Measurements from ENCODE around the gene ADD2. TPM values are rescaled to one million over a fixed set of nuclear protein-coding genes. Genes with fewer than 3 reads are reported as not detected.

Gene ADD2
- total and polyA plus RNA-seq, 2 donors (not counting 1 experiment from before 2014, with no cell fraction given), result 15.9 to 21.7 TPM

DNA sequence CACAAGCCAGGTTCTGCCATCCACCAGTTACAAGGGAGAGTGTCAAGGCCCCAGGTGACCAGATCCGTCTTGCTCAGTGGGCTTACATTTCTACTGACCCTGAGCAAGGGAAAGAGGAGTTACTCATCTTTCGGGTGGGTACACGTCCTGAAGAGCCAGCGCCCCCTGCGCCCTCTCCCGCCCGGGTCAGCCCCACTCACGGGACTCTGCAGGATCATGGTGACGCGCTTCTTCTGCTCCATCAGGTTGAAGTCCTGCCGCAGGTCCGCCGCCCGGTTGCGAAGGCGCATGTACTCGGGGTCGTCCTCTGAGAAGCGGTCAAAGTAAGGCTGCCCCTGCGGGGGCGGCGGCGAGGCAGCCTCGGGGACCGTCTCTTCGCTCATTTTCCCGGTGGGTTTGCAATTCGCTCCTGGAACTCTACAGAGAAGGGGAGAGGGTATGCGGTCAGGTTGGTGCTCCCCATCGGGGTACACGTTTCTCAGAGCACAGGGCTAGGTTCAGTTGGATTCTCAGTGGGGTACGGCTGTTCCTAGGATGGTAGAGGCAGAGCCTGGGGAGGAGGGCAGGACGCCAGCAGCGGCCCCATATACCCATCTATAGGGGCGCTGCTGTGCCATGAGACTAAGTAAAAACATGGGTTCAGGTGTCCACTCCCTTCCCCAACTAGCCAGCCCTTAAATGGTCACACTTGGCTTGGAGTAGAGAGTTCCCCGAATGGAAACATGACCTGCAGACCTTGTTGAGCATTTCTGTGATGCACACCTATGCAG lies 61.8 kb downstream of the ADD2 start:
- H3K4me2 ChIP-seq (replicated peaks; ENCODE audit: low read depth, low read length, poor library complexity, severe bottlenecking), result no peak overlapping the region
- ATAC-seq (ENCODE audit: low read depth) (no peak), DNase-seq (no peak)
- no peaks in the 10 kb centered on the region for H3K27me3 ChIP-seq (replicated peaks in 1 of 4; ENCODE audit: control extremely low read depth in 1 of 4, control insufficient read depth in 3 of 4, insufficient read depth in 4 of 4, low read length in 3 of 4)
- H3K27ac ChIP-seq (ENCODE audit: low read length in 2 of 2), result no peak overlapping the region
- peaks cover 0 to 16% of the 10 kb centered on the region in 2 experiments for H3K36me3 ChIP-seq (replicated peaks in 1 of 2; ENCODE audit: control extremely low read depth in 1 of 2, control insufficient read depth in 1 of 2, extremely low read depth in 1 of 2, insufficient read depth in 2 of 2, low read length in 1 of 2)
- no peak overlapping the region for H3K9ac ChIP-seq (ENCODE audit: low read length)
- no peak overlapping the region for H3K4me3 Mint-ChIP-seq
- no peaks in the 10 kb centered on the region for H3K9me3 ChIP-seq (ENCODE audit: control extremely low read depth in 1 of 3, control insufficient read depth in 2 of 3, insufficient read depth in 1 of 3, low read length in 2 of 3)
- CTCF ChIA-PET, result interaction anchor here (2.0 kb wide), 1 partner anchor 62 kb away, joined by 4 read pairs; the partner anchor contains the start of gene ADD2
- H3K4me1 ChIP-seq (ENCODE audit: control insufficient read depth in 2 of 2, insufficient read depth in 2 of 2, low read length in 2 of 2), result no peaks in the 10 kb centered on the region
- H2AFZ ChIP-seq (ENCODE audit: insufficient read depth, low read depth, low read length, poor library complexity, severe bottlenecking), result no peak overlapping the region
- POLR2A ChIA-PET, result no interaction called here
- 97% methylated on average over 36 of the region's 36 CpGs for WGBS (ENCODE audit: insufficient coverage)
- no peaks in the 10 kb centered on the region for H4K20me1 ChIP-seq (ENCODE audit: control insufficient read depth, insufficient read depth, low read length, poor library complexity, severe bottlenecking)
- H3K9me3 Mint-ChIP-seq (ENCODE audit: insufficient read depth), result no peaks in the 10 kb centered on the region
- no peaks in the 10 kb centered on the region for H3K79me2 ChIP-seq (ENCODE audit: control insufficient read depth, insufficient read depth, low read length)
- H3K27ac Mint-ChIP-seq, result no peak overlapping the region
- intact Hi-C loops (cut with micrococcal nuclease), result no loop called here
- TF ChIP-seq, protein P1, sequence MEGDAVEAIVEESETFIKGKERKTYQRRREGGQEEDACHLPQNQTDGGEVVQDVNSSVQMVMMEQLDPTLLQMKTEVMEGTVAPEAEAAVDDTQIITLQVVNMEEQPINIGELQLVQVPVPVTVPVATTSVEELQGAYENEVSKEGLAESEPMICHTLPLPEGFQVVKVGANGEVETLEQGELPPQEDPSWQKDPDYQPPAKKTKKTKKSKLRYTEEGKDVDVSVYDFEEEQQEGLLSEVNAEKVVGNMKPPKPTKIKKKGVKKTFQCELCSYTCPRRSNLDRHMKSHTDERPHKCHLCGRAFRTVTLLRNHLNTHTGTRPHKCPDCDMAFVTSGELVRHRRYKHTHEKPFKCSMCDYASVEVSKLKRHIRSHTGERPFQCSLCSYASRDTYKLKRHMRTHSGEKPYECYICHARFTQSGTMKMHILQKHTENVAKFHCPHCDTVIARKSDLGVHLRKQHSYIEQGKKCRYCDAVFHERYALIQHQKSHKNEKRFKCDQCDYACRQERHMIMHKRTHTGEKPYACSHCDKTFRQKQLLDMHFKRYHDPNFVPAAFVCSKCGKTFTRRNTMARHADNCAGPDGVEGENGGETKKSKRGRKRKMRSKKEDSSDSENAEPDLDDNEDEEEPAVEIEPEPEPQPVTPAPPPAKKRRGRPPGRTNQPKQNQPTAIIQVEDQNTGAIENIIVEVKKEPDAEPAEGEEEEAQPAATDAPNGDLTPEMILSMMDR (IDR thresholded peaks at IDR 0.05), result no peak
- no peak for TF ChIP-seq EZH2 (IDR thresholded peaks at IDR 0.05; ENCODE audit: borderline replicate concordance, insufficient read depth, low read depth, low read length, poor library complexity, severe bottlenecking)
- H3K27me3 Mint-ChIP-seq, result no peaks in the 10 kb centered on the region
- no peak overlapping the region for H3K4me3 ChIP-seq (ENCODE audit: control extremely low read depth in 1 of 5, extremely low read depth in 1 of 5, insufficient read depth in 1 of 5, low read depth in 2 of 5, low read length in 4 of 5)
- H3K4me1 Mint-ChIP-seq, result no peaks in the 10 kb centered on the region

DNA sequence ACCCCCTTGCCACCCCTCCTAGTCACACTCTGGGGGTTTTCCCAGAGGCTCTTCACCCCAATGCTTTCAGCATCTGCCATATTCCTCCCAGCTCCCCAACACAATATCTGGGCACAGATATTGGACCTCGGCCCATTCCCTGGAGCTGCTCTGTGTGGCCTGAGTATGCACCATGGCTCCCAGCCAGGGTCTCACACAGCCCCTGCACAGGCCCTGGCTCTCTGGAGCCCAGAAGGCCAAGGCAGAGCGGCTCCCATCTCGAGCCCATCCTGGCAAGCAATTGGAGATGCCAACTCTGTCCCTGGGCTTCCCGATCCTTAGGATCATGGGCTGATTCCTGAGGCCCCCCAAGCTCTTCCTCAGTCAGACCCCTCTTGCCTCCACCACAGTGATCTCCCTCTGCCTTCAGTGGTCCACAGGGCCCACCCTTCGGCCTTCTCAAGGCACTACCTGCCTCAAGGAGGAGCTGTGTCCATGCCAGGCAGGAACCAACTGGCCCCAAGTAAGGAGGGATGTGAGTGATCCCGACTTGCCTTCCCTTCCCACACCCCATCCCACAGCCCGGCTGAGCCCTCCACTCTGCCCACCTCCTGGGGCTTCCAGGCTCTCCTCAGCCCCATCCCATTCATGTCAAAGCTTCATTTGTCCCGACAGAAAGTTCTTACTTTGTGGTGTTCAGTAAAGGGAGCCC lies 62.7 kb downstream of the ADD2 start:
- DNase-seq (no peak), ATAC-seq (ENCODE audit: low read depth) (no peak)
- Histone ChIP-seq H3K9me3 (ENCODE audit: control extremely low read depth in 1 of 3, control insufficient read depth in 2 of 3, insufficient read depth in 1 of 3, low read length in 2 of 3) (no peaks in the 10 kb centered on the region), H3K27me3 (replicated peaks in 1 of 4; ENCODE audit: control extremely low read depth in 1 of 4, control insufficient read depth in 3 of 4, insufficient read depth in 4 of 4, low read length in 3 of 4) (no peaks in the 10 kb centered on the region), H3K27ac (ENCODE audit: low read length in 2 of 2) (no peak overlapping the region), H3K36me3 (replicated peaks in 1 of 2; ENCODE audit: control extremely low read depth in 1 of 2, control insufficient read depth in 1 of 2, extremely low read depth in 1 of 2, insufficient read depth in 2 of 2, low read length in 1 of 2) (peaks cover 0 to 15% of the 10 kb centered on the region in 2 experiments), H3K4me3 (ENCODE audit: control extremely low read depth in 1 of 5, extremely low read depth in 1 of 5, insufficient read depth in 1 of 5, low read depth in 2 of 5, low read length in 4 of 5) (no peak overlapping the region), H4K20me1 (ENCODE audit: control insufficient read depth, insufficient read depth, low read length, poor library complexity, severe bottlenecking) (no peaks in the 10 kb centered on the region), H3K4me2 (replicated peaks; ENCODE audit: low read depth, low read length, poor library complexity, severe bottlenecking) (no peak overlapping the region), H2AFZ (ENCODE audit: insufficient read depth, low read depth, low read length, poor library complexity, severe bottlenecking) (no peak overlapping the region), H3K9ac (ENCODE audit: low read length) (no peak overlapping the region), H3K4me1 (ENCODE audit: control insufficient read depth in 2 of 2, insufficient read depth in 2 of 2, low read length in 2 of 2) (no peaks in the 10 kb centered on the region), H3K79me2 (ENCODE audit: control insufficient read depth, insufficient read depth, low read length) (no peaks in the 10 kb centered on the region)
- CTCF ChIA-PET, result interaction anchor here (2.0 kb wide), 1 partner anchor 63 kb away, joined by 4 read pairs; the partner anchor contains the start of gene ADD2
- Mint-ChIP-seq H3K27ac (no peak overlapping the region), H3K4me1 (no peaks in the 10 kb centered on the region), H3K4me3 (no peak overlapping the region), H3K9me3 (ENCODE audit: insufficient read depth) (no peaks in the 10 kb centered on the region), H3K27me3 (no peaks in the 10 kb centered on the region)
- WGBS (ENCODE audit: insufficient coverage), result 85% methylated on average over 6 of the region's 8 CpGs
- no peak for TF ChIP-seq EZH2 (IDR thresholded peaks at IDR 0.05; ENCODE audit: borderline replicate concordance, insufficient read depth, low read depth, low read length, poor library complexity, severe bottlenecking)
- POLR2A ChIA-PET, result no interaction called here
- intact Hi-C loops (cut with micrococcal nuclease), result no loop called here

All from B cell (primary cell).